Stimulated activated CD4-positive, alpha-beta T cell treated with anti-CD3 and anti-CD28 coated beads, Interleukin-2, amount 100 ng/mL, for 48 hours (primary cell): Measurements from ENCODE around the gene GRK1.

Source experiments
- DNase-seq, 2 donors: peaks; one replicate each; pipeline ENCODE4 v3.0.0-alpha.2; 2020

Gene GRK1

DNA sequence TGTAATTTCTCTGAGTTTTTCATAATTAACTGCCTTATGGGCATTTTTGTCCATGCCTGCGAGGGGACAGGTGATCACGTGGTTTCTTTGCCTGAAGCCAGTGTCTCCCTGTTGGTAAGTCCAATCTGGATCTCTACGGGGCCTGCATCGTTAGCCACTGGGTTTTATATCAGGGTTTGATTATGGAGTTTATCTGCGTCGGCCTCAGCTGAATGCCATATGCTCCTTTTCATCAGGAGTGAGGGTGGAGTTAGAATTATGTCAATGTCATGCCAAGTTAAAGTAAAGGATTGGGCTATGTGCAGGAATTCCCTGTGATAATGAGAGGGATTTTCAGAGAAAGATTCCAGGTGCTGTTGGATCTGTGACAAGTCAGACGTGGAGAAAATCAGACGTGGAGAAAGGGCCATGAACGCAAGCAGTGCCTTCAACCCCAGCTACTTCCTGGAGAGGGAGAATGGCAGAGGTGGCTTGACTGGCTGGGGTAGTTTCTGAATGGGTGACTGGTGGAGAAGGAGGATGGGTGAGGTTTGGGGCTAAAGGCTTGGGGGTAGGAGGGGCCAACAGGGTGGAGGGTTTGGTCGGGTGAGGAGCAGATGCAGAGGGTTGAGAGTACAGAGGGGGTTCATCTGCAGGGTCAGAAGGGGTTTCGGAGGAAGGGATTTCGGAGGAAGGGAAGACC is 116.3 kb downstream of the GRK1 start:
- no peak for DNase-seq

DNA sequence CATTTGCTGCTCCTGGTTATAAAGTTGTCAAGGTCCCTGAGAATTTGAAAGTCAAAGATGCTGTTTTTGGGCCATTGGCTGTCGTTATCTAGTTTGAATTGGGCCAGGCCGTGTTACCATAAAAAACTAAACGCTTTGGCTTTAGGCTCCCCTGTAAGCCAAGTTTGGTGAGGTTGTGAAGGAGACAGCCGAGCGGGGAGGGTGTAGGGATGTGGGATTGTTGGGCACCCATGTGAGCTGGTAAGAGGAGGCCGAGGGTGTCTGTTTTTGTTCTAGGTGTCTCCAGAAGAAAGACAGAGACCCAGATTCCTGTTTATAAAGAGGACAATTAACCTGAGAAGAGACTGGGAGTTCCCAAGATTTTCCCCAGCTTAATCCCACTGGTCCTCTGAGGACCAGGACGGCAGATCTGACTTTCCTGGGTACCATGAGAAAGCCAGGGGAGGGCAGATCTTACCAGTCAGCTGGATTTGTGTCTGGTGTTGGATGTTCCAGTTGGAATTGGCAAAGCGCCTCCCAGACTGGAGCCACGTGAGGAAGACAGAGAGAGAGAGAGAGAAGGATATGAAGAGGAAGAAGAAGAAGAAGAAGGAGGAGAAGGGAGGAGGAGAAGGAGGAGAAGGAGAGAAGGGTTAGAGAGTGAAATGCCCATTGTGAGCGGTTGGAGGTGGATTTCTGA is 117.1 kb downstream of the GRK1 start:
- DNase-seq, result no peak

DNA sequence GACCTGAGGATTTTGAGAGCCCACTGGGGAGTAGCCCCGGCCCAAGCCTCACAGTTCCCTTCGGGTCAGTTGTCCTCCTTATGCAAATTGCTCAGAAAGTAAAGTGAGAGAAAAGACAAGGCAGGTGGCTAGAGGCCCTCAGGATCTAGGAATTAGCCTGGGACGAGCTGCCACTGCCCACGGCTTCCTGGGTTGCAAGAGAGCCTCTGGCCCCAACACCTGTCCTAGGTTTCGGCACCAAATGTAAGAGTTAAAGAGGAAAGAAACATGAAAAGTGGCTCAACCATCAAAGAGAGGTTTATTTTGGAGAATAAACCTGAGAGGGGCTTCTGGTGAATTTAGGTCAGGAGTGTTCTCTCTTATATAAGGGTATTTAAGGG is 117.6 kb downstream of the GRK1 start:
- DNase-seq, result no peak

DNA sequence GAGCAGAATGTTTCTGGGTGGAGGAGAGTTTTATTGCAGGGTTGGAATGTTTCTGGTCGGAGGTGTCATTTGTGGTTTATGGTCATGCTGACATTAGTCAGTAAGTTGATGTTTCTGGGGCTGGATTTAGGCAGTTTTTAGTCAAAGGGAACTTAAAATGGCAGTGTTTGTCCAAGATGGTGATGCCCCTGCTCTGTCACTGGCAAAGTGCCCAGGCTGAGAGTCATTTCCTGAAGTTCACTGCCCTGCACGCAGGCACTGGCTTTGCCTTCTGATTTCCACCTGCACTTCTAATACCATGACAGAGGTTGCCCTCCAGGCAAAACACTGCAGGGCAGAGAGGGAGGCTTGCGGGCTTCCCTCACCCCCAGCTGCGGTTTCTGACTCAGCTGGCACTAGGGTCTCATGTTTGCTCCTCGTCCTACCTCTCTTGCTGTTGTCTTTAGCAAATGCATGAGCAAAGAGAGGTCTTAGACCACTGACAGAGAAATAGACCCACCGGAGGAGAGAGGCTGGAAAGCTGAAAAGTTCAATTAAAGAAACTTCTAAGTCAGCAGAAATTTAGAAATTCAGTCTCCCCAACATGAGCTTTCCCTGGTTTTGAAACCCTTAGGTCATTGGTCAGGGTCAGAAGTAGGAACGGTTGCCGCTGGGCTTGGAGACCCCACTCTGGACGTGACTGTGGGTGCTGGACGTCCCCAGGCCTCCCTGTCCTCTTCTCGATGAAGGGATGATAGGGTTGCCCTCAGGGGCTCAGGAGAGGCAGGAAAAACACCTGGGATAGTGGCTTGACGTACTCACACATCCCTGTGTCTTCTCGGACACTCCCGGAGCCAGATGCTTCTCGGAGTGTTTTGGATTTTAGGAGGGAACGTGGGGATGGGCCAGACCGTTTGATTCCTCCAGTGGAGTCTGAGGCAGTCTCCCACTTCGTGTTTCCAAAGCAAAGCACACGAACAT is 118.3 kb downstream of the GRK1 start:
- peak in 1 of 2 donors; percentile 10 for DNase-seq

DNA sequence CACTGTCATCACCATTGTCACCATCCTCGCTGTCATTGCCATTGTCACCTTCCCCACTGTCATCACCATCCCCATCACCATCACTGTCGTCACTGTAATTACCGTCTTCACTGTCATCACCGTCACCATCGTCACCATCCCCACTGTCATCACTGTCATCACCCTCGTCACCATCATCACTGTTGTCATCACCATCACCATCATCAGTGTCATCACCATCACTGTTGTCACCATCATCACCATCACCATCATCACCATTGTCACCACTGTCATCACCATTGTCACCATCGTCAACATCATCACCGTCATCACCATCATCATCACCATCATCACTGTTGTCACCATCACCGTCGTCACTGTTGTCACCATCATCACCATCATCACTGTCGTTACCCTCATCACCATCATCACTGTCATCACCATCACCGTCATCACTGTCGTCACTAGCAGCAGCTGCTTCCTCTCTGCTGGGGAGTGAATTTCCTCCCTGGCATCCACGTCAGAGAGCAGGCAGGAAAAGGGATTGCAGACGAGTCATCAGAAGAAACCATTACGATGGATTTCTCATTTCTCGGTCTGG is 119.3 kb downstream of the GRK1 start:
- no peak for DNase-seq
